ENCODE data around the gene ATOH7. TPM values are rescaled to one million over a fixed set of nuclear protein-coding genes. Genes with fewer than 3 reads are reported as not detected.

The ATOH7 gene
- total and polyA plus RNA-seq, 2 of the 4 experiments (the other 2 are of a cell fraction), result 0.05 TPM; not detected in 1

GRCh38 chr10:68261132-68261856, 29.4 kb upstream of the ATOH7 start:
- H2BK5ac ChIP-seq (ENCODE audit: low read depth, low read length, poor library complexity, severe bottlenecking), result no peak overlapping the region
- H3K36me3 ChIP-seq (ENCODE audit: control insufficient read depth, insufficient read depth, low read length), result no peaks in the 10 kb centered on the region
- no peak overlapping the region for H2AK5ac ChIP-seq (ENCODE audit: low read depth, low read length)
- no peak overlapping the region for H2AK9ac ChIP-seq (replicated peaks; ENCODE audit: low read depth, low read length, poor library complexity)
- no peak overlapping the region for H2BK20ac ChIP-seq (ENCODE audit: low read depth, low read length)
- TF ChIP-seq MAFK (IDR thresholded peaks at IDR 0.05; ENCODE audit: low read depth, low read length), result no peak
- no peak for TF ChIP-seq RCOR1 (IDR thresholded peaks at IDR 0.05; ENCODE audit: insufficient replicate concordance, low read length)
- no peak for TF ChIP-seq RAD21 (IDR thresholded peaks at IDR 0.05; ENCODE audit: low read length)
- TF ChIP-seq CEBPB (IDR thresholded peaks at IDR 0.05; ENCODE audit: low read depth, low read length), result no peak
- TF ChIP-seq MAZ (IDR thresholded peaks at IDR 0.05; ENCODE audit: borderline replicate concordance, low read depth, low read length), result no peak
- TF ChIP-seq CHD1 (IDR thresholded peaks at IDR 0.05; ENCODE audit: low read depth, low read length), result no peak
- no peak for TF ChIP-seq SMC3 (IDR thresholded peaks at IDR 0.05; ENCODE audit: low read depth, low read length)
- no peak for TF ChIP-seq BHLHE40 (IDR thresholded peaks at IDR 0.05; ENCODE audit: low read depth, low read length)
- no TSS peak for BruUV-seq (replicated peaks)
- no peak overlapping the region for H3K14ac ChIP-seq (replicated peaks; ENCODE audit: low read depth, low read length)
- no peak overlapping the region for H3K4ac ChIP-seq (ENCODE audit: low read depth, low read length)
- POLR2A ChIA-PET (ENCODE audit: unreplicated experiment), result no interaction called here
- H3K56ac ChIP-seq (ENCODE audit: extremely low read depth, insufficient read depth, low read length), result no peak overlapping the region
- no peak overlapping the region for H3K4me2 ChIP-seq (ENCODE audit: low read depth, low read length)
- no peaks in the 10 kb centered on the region for H3K79me1 ChIP-seq (ENCODE audit: low read depth in 1 of 2, low read length in 2 of 2)
- H4K8ac ChIP-seq (ENCODE audit: low read depth in 2 of 2, low read length in 2 of 2), result no peak overlapping the region
- no peak overlapping the region for H2AFZ ChIP-seq (replicated peaks; ENCODE audit: low read length, poor library complexity)
- H3K27me3 ChIP-seq (ENCODE audit: control insufficient read depth, insufficient read depth, low read length), result peaks cover 4% of the 10 kb centered on the region; the same call in 1 of the 2 replicates
- in situ Hi-C loops (cut with MboI; ENCODE audit: low sequenced_read_pairs) (no loop called here), intact Hi-C loops (cut with micrococcal nuclease) (no loop called here), dilution Hi-C loops (cut with HindIII; ENCODE audit: low sequenced_read_pairs, unreplicated experiment) (no loop called here)
- H3K9ac ChIP-seq (ENCODE audit: low read depth, low read length), result no peak overlapping the region
- H3K4me1 ChIP-seq (ENCODE audit: control insufficient read depth, insufficient read depth, low read length), result no peaks in the 10 kb centered on the region
- no peaks in the 10 kb centered on the region for H4K20me1 ChIP-seq (ENCODE audit: insufficient read depth, low read length)
- WGBS, 2 experiments (ENCODE audit: extremely low coverage in 2 of 2, insufficient read length in 1 of 2), result 79% methylated on average over 3 of the region's 8 CpGs; no CpG with 5 or more reads in 1 of the 2 experiments
- H3K9me1 ChIP-seq (ENCODE audit: insufficient read depth, low read length), result no peaks in the 10 kb centered on the region; the same call in 1 of the 2 replicates
- DNase-seq, result no peak
- H2BK120ac ChIP-seq (ENCODE audit: low read depth, low read length), result no peak overlapping the region
- H4K91ac ChIP-seq (ENCODE audit: insufficient read depth, low read depth, low read length), result no peak overlapping the region
- no peak overlapping the region for H3K18ac ChIP-seq (ENCODE audit: low read depth, low read length)
- no peak overlapping the region for H3K27ac ChIP-seq (ENCODE audit: insufficient read depth, low read length)
- CTCF ChIA-PET, result no interaction called here
- peaks cover 5% of the 10 kb centered on the region for H3K9me3 ChIP-seq (ENCODE audit: control insufficient read depth, insufficient read depth, low read length)
- no peak overlapping the region for H4K5ac ChIP-seq (ENCODE audit: low read depth, low read length)
- H2BK15ac ChIP-seq (ENCODE audit: low read depth, low read length), result no peak overlapping the region
- H3K23ac ChIP-seq (ENCODE audit: low read depth, low read length), result no peak overlapping the region
- H3K4me3 ChIP-seq (ENCODE audit: insufficient read depth, low read depth, low read length), result no peak overlapping the region
- no peak for ATAC-seq (ENCODE audit: low read depth)

Data from IMR-90 (cell line).